ENCODE data around the gene DHX29.

DNA sequence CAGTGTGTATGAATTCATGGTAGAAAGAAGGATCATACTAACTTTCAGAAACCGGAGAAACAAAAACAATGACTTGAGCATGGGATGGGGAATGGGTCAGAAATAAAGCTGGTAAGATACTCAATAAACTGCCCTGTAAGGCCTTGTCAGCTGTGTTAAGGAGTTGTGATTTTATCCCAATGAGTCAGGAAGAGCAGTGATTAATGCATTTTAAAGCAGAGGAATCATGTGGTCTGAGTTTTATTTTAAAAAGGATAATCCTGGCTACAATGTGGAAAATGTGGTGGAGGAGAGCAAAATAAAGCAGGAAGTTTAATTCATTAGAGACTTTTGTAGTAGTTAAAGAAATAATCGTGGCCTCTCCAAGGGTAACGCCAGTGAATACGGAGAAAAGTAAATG is 28.7 kb downstream of the DHX29 start:
- TF ChIP-seq, protein P1, sequence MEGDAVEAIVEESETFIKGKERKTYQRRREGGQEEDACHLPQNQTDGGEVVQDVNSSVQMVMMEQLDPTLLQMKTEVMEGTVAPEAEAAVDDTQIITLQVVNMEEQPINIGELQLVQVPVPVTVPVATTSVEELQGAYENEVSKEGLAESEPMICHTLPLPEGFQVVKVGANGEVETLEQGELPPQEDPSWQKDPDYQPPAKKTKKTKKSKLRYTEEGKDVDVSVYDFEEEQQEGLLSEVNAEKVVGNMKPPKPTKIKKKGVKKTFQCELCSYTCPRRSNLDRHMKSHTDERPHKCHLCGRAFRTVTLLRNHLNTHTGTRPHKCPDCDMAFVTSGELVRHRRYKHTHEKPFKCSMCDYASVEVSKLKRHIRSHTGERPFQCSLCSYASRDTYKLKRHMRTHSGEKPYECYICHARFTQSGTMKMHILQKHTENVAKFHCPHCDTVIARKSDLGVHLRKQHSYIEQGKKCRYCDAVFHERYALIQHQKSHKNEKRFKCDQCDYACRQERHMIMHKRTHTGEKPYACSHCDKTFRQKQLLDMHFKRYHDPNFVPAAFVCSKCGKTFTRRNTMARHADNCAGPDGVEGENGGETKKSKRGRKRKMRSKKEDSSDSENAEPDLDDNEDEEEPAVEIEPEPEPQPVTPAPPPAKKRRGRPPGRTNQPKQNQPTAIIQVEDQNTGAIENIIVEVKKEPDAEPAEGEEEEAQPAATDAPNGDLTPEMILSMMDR (tag by site-specific recombination; IDR thresholded peaks at IDR 0.05), result no peak
- no peak for TF ChIP-seq ZNF138 (tag by site-specific recombination; IDR thresholded peaks at IDR 0.05; ENCODE audit: borderline replicate concordance)
- TF ChIP-seq ZNF16 (tag by site-specific recombination; IDR thresholded peaks at IDR 0.05; ENCODE audit: low read depth), result no peak
- TF ChIP-seq, protein P2, sequence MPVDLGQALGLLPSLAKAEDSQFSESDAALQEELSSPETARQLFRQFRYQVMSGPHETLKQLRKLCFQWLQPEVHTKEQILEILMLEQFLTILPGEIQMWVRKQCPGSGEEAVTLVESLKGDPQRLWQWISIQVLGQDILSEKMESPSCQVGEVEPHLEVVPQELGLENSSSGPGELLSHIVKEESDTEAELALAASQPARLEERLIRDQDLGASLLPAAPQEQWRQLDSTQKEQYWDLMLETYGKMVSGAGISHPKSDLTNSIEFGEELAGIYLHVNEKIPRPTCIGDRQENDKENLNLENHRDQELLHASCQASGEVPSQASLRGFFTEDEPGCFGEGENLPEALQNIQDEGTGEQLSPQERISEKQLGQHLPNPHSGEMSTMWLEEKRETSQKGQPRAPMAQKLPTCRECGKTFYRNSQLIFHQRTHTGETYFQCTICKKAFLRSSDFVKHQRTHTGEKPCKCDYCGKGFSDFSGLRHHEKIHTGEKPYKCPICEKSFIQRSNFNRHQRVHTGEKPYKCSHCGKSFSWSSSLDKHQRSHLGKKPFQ (tag by site-specific recombination; IDR thresholded peaks at IDR 0.05), result no peak
- TF ChIP-seq, protein P3, sequence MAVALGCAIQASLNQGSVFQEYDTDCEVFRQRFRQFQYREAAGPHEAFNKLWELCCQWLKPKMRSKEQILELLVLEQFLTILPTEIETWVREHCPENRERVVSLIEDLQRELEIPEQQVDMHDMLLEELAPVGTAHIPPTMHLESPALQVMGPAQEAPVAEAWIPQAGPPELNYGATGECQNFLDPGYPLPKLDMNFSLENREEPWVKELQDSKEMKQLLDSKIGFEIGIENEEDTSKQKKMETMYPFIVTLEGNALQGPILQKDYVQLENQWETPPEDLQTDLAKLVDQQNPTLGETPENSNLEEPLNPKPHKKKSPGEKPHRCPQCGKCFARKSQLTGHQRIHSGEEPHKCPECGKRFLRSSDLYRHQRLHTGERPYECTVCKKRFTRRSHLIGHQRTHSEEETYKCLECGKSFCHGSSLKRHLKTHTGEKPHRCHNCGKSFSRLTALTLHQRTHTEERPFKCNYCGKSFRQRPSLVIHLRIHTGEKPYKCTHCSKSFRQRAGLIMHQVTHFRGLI (tag by site-specific recombination; IDR thresholded peaks at IDR 0.05), result no peak
- TF ChIP-seq, protein P4, sequence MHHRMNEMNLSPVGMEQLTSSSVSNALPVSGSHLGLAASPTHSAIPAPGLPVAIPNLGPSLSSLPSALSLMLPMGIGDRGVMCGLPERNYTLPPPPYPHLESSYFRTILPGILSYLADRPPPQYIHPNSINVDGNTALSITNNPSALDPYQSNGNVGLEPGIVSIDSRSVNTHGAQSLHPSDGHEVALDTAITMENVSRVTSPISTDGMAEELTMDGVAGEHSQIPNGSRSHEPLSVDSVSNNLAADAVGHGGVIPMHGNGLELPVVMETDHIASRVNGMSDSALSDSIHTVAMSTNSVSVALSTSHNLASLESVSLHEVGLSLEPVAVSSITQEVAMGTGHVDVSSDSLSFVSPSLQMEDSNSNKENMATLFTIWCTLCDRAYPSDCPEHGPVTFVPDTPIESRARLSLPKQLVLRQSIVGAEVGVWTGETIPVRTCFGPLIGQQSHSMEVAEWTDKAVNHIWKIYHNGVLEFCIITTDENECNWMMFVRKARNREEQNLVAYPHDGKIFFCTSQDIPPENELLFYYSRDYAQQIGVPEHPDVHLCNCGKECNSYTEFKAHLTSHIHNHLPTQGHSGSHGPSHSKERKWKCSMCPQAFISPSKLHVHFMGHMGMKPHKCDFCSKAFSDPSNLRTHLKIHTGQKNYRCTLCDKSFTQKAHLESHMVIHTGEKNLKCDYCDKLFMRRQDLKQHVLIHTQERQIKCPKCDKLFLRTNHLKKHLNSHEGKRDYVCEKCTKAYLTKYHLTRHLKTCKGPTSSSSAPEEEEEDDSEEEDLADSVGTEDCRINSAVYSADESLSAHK (tag by site-specific recombination; IDR thresholded peaks at IDR 0.05), result no peak
- no peak for TF ChIP-seq KLF9 (tag by site-specific recombination; IDR thresholded peaks at IDR 0.05; ENCODE audit: low read depth)
- no peak for TF ChIP-seq ZNF274 (IDR thresholded peaks at IDR 0.05; ENCODE audit: low read length)
- TF ChIP-seq ZNF274 (tag by site-specific recombination; IDR thresholded peaks at IDR 0.05; ENCODE audit: borderline replicate concordance), result no peak
- no peak for TF ChIP-seq ZNF785 (tag by site-specific recombination; IDR thresholded peaks at IDR 0.05)
- TF ChIP-seq HOXD13 (CRISPR knock-in tag; IDR thresholded peaks at IDR 0.05; ENCODE audit: borderline replicate concordance), result no peak

Measured in HEK293 (cell line).